ENCODE results near the gene STX1A.

The STX1A gene

GRCh38 chr7:73649576-73649975 is 69.9 kb downstream of the STX1A start:
- no peak for DNase-seq (ENCODE audit: low spot score)

Data from RKO (cell line).